GM18519 (cell line): ENCODE results near the gene ALG3.

ENCODE experiments used
- ATAC-seq: cut with Tn5 transposase; IDR thresholded peaks from one replicate; pipeline ENCODE4 v1.9.1; 2021; ENCODE audit warnings: mild to moderate bottlenecking, moderate library complexity; ENCODE audit not compliant: unreplicated experiment, low FRiP score

The ALG3 gene

DNA sequence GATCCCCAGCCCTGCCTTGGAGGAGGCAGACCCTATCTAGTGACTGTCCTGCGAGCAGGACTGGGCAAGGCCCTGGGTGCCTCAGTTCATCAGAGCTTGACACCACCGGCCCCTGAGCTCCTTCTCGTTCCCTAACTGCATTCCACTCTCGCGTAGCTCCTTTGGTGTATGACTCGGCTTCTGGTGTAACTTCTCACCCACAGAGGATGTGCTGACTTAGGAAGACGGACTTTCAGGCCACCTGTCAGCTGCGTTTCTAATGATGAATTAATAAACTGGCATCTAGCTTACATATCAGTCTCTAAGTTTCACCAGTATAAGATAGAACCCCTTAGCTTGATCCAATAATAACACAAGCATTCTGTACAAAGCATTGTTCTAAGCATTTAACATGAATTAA, 45.2 kb downstream of the ALG3 start:
- no peak for ATAC-seq

DNA sequence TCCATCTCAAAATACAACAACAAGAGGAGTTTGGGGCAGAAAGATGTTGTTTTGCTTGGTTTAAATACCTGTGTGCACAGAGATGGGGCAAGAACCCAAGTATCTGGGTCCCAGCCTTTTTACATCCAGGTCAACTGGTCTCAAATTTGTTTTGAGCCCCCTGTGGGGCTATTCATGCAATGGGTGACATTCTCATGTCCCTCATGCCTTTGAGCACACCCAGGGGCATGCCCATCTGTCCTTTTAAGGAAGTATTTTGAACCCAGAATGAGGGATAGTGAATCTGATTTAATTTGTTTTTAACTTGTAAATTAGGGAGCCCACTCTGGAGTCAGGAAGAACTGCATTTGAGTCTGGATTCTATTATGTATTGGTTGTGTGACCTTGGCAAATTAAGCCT, 47.9 kb downstream of the ALG3 start:
- no peak for ATAC-seq

DNA sequence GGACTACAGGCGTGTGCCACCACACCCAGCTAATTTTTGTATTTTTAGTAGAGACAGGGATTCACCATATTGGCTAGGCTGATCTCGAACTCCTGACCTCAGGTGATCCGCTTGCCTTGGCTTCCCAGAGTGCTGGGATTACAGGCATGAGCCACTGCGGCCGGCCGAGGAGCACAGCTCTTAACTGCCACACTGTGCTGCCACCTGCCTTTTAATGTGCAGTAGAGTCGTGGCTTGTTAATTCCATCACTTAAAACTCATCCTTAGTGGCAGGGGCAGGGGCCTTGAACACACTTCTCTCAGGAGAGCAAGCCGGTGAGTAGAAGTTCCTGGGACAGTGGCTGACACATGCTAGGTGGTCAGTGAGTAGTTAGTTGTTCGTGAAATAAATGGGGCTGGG, 50.3 kb downstream of the ALG3 start:
- no peak for ATAC-seq

DNA sequence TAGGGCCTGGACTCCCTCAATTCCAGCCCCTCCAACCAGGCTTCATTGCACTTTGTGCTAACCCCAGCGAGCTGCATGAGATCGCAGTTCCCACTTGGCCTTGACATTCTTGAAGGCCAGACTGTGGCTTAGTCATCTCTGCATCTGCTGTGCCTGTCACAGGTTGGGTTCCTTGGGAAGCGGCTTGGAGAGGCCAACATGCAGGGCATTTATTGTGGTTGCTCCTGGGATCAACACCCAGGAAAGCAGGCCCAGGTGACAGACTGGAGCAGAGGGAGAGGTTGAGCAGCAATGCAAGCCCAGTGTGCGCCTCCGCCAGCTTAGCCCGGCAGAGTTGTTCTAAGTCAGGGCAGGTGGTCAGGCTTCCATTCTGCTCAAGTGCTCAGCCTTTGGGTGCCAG, 52.2 kb downstream of the ALG3 start:
- ATAC-seq: no peak

DNA sequence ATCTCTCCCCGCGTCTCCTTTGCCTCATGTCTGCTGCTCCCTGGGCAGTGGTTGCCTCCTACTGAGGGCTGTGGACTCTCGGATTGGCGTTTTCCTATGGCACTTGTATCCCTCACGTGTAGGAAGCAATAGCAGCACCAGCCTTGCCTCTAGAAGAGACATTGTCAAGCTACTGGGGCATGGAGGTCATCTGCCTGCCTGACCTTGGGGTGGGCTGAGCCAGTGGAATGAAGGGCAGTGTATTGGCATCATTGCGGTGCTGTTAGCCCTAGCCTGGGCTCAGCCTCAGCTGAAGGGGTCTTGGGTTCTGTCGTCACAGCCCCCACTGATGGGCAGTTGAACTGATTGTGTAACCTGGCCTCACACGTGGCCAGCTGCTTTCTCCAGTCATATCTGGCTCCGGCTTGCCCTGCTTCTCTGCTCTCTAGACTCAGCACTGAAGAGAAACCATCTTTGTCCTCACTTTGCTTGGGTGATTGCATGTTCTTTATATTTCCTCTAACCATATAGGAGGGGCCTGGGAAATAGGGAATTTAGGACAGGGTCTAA, 54.7 kb downstream of the ALG3 start:
- ATAC-seq: no peak

DNA sequence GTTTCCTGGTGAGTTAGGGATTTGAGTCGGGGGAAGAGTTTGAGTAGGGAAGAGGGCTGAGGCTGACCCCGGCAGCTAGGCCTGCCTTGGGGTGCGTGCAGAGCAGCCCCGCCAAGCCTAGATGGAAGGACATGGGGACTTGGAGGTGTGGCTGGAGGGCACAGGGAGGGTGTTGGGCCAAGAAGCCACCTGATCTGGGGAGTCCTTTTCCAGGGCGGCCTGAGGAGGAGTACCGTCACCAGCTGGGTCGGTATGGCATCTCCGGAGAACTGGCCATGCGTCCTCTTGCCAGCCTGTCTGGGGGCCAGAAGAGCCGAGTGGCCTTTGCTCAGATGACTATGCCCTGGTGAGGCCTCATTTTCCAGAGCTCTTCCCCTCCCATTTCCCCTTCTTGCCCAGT, 55.9 kb downstream of the ALG3 start:
- ATAC-seq: no peak
